ENCODE results near the gene SNAPC2. TPM values are rescaled to one million over a fixed set of nuclear protein-coding genes. Genes with fewer than 3 reads are reported as not detected.

SNAPC2 gene
- total and polyA plus RNA-seq, 2 of the 13 experiments (the other 11 are each of a cell fraction or from before 2014, with no cell fraction given): 10.2 to 12.7 TPM

DNA sequence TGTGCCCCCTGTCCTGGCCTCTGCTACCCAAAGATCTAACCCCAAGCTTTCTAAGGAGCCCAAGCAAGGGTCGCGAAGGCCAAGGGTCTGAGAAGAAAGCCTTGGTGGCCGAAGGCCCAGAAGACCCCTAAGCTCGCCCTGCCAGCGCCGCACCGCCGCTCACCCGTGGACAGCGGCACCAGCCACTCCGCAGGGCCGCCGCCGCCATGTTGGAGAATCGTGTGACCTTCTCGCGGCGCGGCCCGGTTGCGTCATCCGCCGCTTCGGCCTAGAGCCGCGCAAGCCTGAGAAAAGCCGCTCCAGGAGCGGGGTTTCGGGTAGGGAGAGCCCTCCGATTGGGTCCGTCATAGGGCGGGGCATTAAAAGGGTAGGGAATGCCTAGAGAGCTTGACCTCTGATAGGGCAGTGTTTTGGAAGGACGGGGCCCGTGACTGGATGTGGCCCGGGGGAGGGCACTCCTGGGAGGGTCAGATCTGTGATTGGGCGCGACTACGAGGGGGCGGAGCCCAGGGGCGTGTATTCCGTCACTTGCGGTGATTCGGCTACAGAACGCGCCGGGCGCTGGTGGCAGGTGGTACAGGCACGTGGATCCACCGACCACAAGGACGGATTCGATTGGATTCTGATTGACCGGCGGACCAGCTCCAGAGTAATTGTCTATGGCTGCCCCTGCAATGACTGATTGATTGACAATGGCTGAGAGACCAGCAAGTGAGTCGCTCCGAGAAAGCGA, 23.5 kb downstream of the SNAPC2 start, which contains the start of gene TIMM44 (continued):
- TF ChIP-seq, protein P1, sequence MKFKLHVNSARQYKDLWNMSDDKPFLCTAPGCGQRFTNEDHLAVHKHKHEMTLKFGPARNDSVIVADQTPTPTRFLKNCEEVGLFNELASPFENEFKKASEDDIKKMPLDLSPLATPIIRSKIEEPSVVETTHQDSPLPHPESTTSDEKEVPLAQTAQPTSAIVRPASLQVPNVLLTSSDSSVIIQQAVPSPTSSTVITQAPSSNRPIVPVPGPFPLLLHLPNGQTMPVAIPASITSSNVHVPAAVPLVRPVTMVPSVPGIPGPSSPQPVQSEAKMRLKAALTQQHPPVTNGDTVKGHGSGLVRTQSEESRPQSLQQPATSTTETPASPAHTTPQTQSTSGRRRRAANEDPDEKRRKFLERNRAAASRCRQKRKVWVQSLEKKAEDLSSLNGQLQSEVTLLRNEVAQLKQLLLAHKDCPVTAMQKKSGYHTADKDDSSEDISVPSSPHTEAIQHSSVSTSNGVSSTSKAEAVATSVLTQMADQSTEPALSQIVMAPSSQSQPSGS (CRISPR knock-in tag; IDR thresholded peaks at IDR 0.05): peak; percentile 91
- peak; percentile 90 for TF ChIP-seq HDAC1 (CRISPR knock-in tag; IDR thresholded peaks at IDR 0.05)
- TF ChIP-seq ZFY (CRISPR knock-in tag; IDR thresholded peaks at IDR 0.05): peak; percentile 93
- no peak; the same call in 1 of the 2 replicates for TF ChIP-seq SRY (CRISPR knock-in tag; IDR thresholded peaks at IDR 0.05)
- TF ChIP-seq RFX5 (IDR thresholded peaks at IDR 0.05; ENCODE audit: low read depth, low read length): peak; percentile 60; the same call in 1 of the 2 replicates
- TF ChIP-seq FOSL2 (CRISPR knock-in tag; IDR thresholded peaks at IDR 0.05): peak; percentile 72
- TF ChIP-seq ZNF644 (CRISPR knock-in tag; IDR thresholded peaks at IDR 0.05; ENCODE audit: low read depth): 0 out of 2 replicates have a peak, but pooled peaks have one; percentile 17
- no peak for TF ChIP-seq MED13 (CRISPR knock-in tag; IDR thresholded peaks at IDR 0.05)
- TF ChIP-seq ZNF703 (CRISPR knock-in tag; IDR thresholded peaks at IDR 0.05; ENCODE audit: borderline replicate concordance): no peak
- no peak for TF ChIP-seq ZNF10 (CRISPR knock-in tag; IDR thresholded peaks at IDR 0.05; ENCODE audit: borderline replicate concordance, low read depth)
- peak; percentile 45; the same call in 1 of the 2 replicates for TF ChIP-seq ZNF547 (CRISPR knock-in tag; IDR thresholded peaks at IDR 0.05)
- no peak for TF ChIP-seq KIAA2018 (CRISPR knock-in tag; IDR thresholded peaks at IDR 0.05; ENCODE audit: borderline replicate concordance)
- no peak; the same call in 1 of the 2 replicates for TF ChIP-seq TOE1 (CRISPR knock-in tag; IDR thresholded peaks at IDR 0.05)
- TF ChIP-seq, protein P2, sequence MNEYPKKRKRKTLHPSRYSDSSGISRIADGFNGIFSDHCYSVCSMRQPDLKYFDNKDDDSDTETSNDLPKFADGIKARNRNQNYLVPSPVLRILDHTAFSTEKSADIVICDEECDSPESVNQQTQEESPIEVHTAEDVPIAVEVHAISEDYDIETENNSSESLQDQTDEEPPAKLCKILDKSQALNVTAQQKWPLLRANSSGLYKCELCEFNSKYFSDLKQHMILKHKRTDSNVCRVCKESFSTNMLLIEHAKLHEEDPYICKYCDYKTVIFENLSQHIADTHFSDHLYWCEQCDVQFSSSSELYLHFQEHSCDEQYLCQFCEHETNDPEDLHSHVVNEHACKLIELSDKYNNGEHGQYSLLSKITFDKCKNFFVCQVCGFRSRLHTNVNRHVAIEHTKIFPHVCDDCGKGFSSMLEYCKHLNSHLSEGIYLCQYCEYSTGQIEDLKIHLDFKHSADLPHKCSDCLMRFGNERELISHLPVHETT (CRISPR knock-in tag; conservative IDR thresholded peaks at IDR 0.05): 0 out of 2 replicates have a peak, but pooled peaks have one; percentile 68
- peak; percentile 73 for TF ChIP-seq SMAD3 (CRISPR knock-in tag; IDR thresholded peaks at IDR 0.05)
- TF ChIP-seq ZNF160 (CRISPR knock-in tag; IDR thresholded peaks at IDR 0.05): 0 out of 2 replicates have a peak, but pooled peaks have one; percentile 51
- TF ChIP-seq, protein P3, sequence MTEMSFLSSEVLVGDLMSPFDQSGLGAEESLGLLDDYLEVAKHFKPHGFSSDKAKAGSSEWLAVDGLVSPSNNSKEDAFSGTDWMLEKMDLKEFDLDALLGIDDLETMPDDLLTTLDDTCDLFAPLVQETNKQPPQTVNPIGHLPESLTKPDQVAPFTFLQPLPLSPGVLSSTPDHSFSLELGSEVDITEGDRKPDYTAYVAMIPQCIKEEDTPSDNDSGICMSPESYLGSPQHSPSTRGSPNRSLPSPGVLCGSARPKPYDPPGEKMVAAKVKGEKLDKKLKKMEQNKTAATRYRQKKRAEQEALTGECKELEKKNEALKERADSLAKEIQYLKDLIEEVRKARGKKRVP (CRISPR knock-in tag; IDR thresholded peaks at IDR 0.05): peak; percentile 76 to 99; a peak in 3 of 4 replicates
